HepG2 (cell line): Measurements from ENCODE around the gene AMIGO3. TPM values are rescaled to one million over a fixed set of nuclear protein-coding genes. Genes with fewer than 3 reads are reported as not detected.

Source experiments
- AGO2 ChIP-seq: fragments of 200-400 bp; formaldehyde crosslinking; optimal IDR thresholded peaks from 2 replicates; pipeline ENCODE3; 2017; ENCODE audit warnings: mild to moderate bottlenecking, low read depth, low read length, moderate library complexity
- DMAP1 ChIP-seq: IDR thresholded peaks from 2 replicates; pipeline ENCODE4 v1.6.1; 2016
- GATAD2A ChIP-seq: IDR thresholded peaks from 2 replicates; pipeline ENCODE4 v1.6.1; 2016
- GZF1 ChIP-seq: sonication (generic); formaldehyde crosslinking; IDR thresholded peaks from 2 replicates; pipeline ENCODE4 v1.5.1; 2020; ENCODE audit warnings: mild to moderate bottlenecking, missing genetic modification reagents
- KDM5B ChIP-seq: sonication (generic); formaldehyde crosslinking; IDR thresholded peaks from 2 replicates; pipeline ENCODE4 v1.4.0; 2020; ENCODE audit warnings: missing genetic modification reagents, mild to moderate bottlenecking, borderline replicate concordance
- MLLT10 ChIP-seq: sonication (generic); formaldehyde crosslinking; IDR thresholded peaks from 2 replicates; pipeline ENCODE4 v1.4.0; 2020; ENCODE audit warnings: missing genetic modification reagents
- MYC ChIP-seq: sonication (generic); formaldehyde crosslinking; IDR thresholded peaks from 2 replicates; pipeline ENCODE4 v1.9.0; 2021; ENCODE audit warnings: missing genetic modification reagents, borderline replicate concordance
- PCBP1 ChIP-seq: fragments of 200-400 bp; formaldehyde crosslinking; IDR thresholded peaks from 2 replicates; pipeline ENCODE4 v1.6.1; 2017; ENCODE audit warnings: mild to moderate bottlenecking, low read depth, low read length, borderline replicate concordance
- PHB2 ChIP-seq: fragments of 450-650 bp; IDR thresholded peaks from 2 replicates; pipeline ENCODE4 v1.6.1; 2018; ENCODE audit not compliant: partially characterized antibody
- RBAK ChIP-seq: sonication (generic); formaldehyde crosslinking; IDR thresholded peaks from 2 replicates; pipeline ENCODE4 v1.5.1; 2020; ENCODE audit warnings: mild to moderate bottlenecking, missing genetic modification reagents
- RFXAP ChIP-seq: sonication (generic); formaldehyde crosslinking; IDR thresholded peaks from 2 replicates; pipeline ENCODE4 v1.4.0; 2020; ENCODE audit warnings: missing genetic modification reagents, borderline replicate concordance
- SETDB1 ChIP-seq: sonication (generic); formaldehyde crosslinking; IDR thresholded peaks from 2 replicates; pipeline ENCODE4 v1.5.1; 2020; ENCODE audit warnings: missing genetic modification reagents, mild to moderate bottlenecking, borderline replicate concordance
- U2AF1 ChIP-seq: fragments of 200-400 bp; formaldehyde crosslinking; optimal IDR thresholded peaks from 2 replicates; pipeline ENCODE3; 2017; ENCODE audit warnings: mild to moderate bottlenecking, low read depth, low read length
- ZFAT ChIP-seq: sonication (generic); formaldehyde crosslinking; conservative IDR thresholded peaks from 2 replicates; pipeline ENCODE4 v1.8.1; 2023; ENCODE audit warnings: missing genetic modification reagents, inconsistent platforms
- ZKSCAN1 ChIP-seq: fragments of 150-350 bp; IDR thresholded peaks from 2 replicates; pipeline ENCODE4 v1.6.1; 2014; ENCODE audit warnings: low read length
- ZNF232 ChIP-seq: sonication (generic); formaldehyde crosslinking; IDR thresholded peaks from 2 replicates; pipeline ENCODE4 v1.4.0; 2020; ENCODE audit warnings: missing genetic modification reagents, borderline replicate concordance
- ZNF317 ChIP-seq: sonication (generic); formaldehyde crosslinking; IDR thresholded peaks from 2 replicates; pipeline ENCODE4 v1.5.0; 2020; ENCODE audit warnings: mild to moderate bottlenecking, missing genetic modification reagents
- ZNF335 ChIP-seq: sonication (generic); formaldehyde crosslinking; IDR thresholded peaks from 2 replicates; pipeline ENCODE4 v1.4.0; 2020; ENCODE audit warnings: missing genetic modification reagents
- ZNF562 ChIP-seq: sonication (generic); formaldehyde crosslinking; IDR thresholded peaks from 2 replicates; pipeline ENCODE4 v1.8.0; 2022; ENCODE audit warnings: missing genetic modification reagents, borderline replicate concordance
- ZNF746 ChIP-seq: sonication (generic); formaldehyde crosslinking; IDR thresholded peaks from 2 replicates; pipeline ENCODE4 v1.8.0; 2022; ENCODE audit warnings: mild to moderate bottlenecking, missing genetic modification reagents
- ZNF891 ChIP-seq: sonication (generic); formaldehyde crosslinking; IDR thresholded peaks from 2 replicates; pipeline ENCODE4 v1.5.0; 2020; ENCODE audit warnings: mild to moderate bottlenecking, missing genetic modification reagents
- polyA plus RNA-seq, 8 experiments: library from polyadenylated mRNA; depleted of rRNA in 3 of 8; stranded (reverse) in 7 of 8; unstranded in 1 of 8; fragments of >200 nt; fragmentation: Illumina TruSeq in 4 of 8; extraction: Trizol in 4 of 8; gene quantifications; 2 replicates each; pipeline versions ENCODE4 v1.2.1 to v1.2.3, GENCODE V29; 2011 to 2016; ENCODE audit warnings: low read depth in 4 of 8, missing spikeins in 1 of 8, mixed read lengths in 1 of 8; ENCODE audit not compliant: insufficient read depth in 1 of 8
- total RNA-seq, 5 experiments: library from RNA; depleted of rRNA; stranded (reverse); fragments of >200 nt; fragmentation: Illumina TruSeq; extraction: Trizol; gene quantifications; 2 replicates each; pipeline ENCODE4 v1.2.3, GENCODE V29; 2016; ENCODE audit warnings: low read depth in 1 of 5
- TF ChIP-seq, protein P1 (sequence below): sonication (generic); formaldehyde crosslinking; IDR thresholded peaks from 2 replicates; pipeline ENCODE4 v1.4.0; 2020; ENCODE audit warnings: missing genetic modification reagents, mild to moderate bottlenecking, borderline replicate concordance
- TF ChIP-seq, protein P2 (sequence below): sonication (generic); formaldehyde crosslinking; IDR thresholded peaks from 2 replicates; pipeline ENCODE4 v1.5.1; 2020; ENCODE audit warnings: missing genetic modification reagents, mild to moderate bottlenecking, borderline replicate concordance
- TF ChIP-seq, protein P3 (sequence below): IDR thresholded peaks from 2 replicates; pipeline ENCODE4 v1.6.1; 2016; ENCODE audit warnings: missing compliant biosample characterization, missing genetic modification reagents, borderline replicate concordance
- TF ChIP-seq, protein P4 (sequence below): sonication (generic); formaldehyde crosslinking; IDR thresholded peaks from 2 replicates; pipeline ENCODE4 v1.4.0; 2020; ENCODE audit warnings: missing genetic modification reagents
- TF ChIP-seq, protein P5 (sequence below): sonication (generic); formaldehyde crosslinking; IDR thresholded peaks from 2 replicates; pipeline ENCODE4 v1.5.0; 2020; ENCODE audit warnings: missing genetic modification reagents

AMIGO3 gene
- total and polyA plus RNA-seq, 2 of the 13 experiments (the other 11 are each of a cell fraction or from before 2014, with no cell fraction given) = 0.35 TPM; not detected in 1

DNA sequence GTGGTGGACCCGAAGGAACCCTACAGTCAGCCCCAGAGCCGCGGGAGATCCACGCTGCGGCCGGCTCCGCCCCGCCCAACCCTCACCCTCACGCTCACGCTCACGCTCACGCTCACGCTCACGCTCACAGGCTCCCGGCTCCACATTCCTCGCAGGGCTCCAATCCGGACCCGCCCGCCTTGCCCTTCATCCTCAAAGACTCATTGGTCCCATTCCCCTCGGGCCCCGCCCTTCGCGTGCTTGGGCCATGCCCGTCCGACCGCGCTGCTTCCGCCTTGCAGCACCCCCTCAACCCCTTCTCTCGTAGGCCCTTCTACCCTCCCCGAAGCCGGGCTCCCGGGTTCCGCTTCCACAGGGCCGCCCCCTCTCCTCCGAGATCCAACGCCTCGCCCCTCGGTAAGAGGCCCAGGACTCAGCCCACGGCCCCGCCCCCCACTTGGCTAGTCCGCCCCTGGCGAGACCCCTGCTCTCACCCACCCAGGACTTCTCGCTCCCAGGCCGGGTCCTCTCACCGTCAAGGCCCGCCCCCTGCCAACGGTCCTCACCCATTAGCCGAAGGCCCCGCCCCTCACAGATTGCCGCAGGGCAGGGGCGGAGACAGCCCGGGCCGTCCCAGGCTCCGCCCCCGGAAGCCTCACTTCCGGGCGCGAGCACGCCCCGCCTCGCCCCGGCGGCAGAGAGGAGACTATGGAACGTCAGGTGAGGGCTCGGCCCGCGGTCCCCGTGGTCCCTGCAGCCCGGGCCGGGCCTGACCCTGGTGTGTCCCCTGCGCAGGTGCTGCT lies 45.6 kb downstream of the AMIGO3 start, which contains the start of gene APEH (continued):
- TF ChIP-seq, protein P1, sequence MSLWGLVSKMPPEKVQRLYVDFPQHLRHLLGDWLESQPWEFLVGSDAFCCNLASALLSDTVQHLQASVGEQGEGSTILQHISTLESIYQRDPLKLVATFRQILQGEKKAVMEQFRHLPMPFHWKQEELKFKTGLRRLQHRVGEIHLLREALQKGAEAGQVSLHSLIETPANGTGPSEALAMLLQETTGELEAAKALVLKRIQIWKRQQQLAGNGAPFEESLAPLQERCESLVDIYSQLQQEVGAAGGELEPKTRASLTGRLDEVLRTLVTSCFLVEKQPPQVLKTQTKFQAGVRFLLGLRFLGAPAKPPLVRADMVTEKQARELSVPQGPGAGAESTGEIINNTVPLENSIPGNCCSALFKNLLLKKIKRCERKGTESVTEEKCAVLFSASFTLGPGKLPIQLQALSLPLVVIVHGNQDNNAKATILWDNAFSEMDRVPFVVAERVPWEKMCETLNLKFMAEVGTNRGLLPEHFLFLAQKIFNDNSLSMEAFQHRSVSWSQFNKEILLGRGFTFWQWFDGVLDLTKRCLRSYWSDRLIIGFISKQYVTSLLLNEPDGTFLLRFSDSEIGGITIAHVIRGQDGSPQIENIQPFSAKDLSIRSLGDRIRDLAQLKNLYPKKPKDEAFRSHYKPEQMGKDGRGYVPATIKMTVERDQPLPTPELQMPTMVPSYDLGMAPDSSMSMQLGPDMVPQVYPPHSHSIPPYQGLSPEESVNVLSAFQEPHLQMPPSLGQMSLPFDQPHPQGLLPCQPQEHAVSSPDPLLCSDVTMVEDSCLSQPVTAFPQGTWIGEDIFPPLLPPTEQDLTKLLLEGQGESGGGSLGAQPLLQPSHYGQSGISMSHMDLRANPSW (CRISPR knock-in tag) = peak; percentile 82; the same call in 1 of the 2 replicates
- TF ChIP-seq RFXAP (CRISPR knock-in tag) (no peak), U2AF1 (no peak), GZF1 (CRISPR knock-in tag) (peak; percentile 84), ZNF746 (CRISPR knock-in tag) (no peak), DMAP1 (peak; percentile 77), ZNF335 (0 out of 2 replicates have a peak, but pooled peaks have one; percentile 25), ZNF232 (CRISPR knock-in tag) (peak; percentile 61; the same call in 1 of the 2 replicates), AGO2 (peak; percentile 63), MYC (CRISPR knock-in tag) (peak; percentile 50; the same call in 1 of the 2 replicates), ZNF891 (CRISPR knock-in tag) (no peak), RBAK (CRISPR knock-in tag) (no peak), ZNF317 (CRISPR knock-in tag) (peak; percentile 36; the same call in 1 of the 2 replicates), SETDB1 (CRISPR knock-in tag) (no peak), ZNF562 (CRISPR knock-in tag) (no peak), PCBP1 (no peak), ZFAT (CRISPR knock-in tag) (no peak), ZKSCAN1 (no peak), GATAD2A (CRISPR knock-in tag) (peak; percentile 77), MLLT10 (CRISPR knock-in tag) (no peak), PHB2 (no peak), KDM5B (CRISPR knock-in tag) (peak; percentile 86; the same call in 1 of the 2 replicates)
- TF ChIP-seq, protein P2, sequence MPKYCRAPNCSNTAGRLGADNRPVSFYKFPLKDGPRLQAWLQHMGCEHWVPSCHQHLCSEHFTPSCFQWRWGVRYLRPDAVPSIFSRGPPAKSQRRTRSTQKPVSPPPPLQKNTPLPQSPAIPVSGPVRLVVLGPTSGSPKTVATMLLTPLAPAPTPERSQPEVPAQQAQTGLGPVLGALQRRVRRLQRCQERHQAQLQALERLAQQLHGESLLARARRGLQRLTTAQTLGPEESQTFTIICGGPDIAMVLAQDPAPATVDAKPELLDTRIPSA (CRISPR knock-in tag) = no peak
- TF ChIP-seq, protein P3, sequence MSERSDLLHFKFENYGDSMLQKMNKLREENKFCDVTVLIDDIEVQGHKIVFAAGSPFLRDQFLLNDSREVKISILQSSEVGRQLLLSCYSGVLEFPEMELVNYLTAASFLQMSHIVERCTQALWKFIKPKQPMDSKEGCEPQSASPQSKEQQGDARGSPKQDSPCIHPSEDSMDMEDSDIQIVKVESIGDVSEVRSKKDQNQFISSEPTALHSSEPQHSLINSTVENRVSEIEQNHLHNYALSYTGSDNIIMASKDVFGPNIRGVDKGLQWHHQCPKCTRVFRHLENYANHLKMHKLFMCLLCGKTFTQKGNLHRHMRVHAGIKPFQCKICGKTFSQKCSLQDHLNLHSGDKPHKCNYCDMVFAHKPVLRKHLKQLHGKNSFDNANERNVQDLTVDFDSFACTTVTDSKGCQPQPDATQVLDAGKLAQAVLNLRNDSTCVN (CRISPR knock-in tag) = peak; percentile 68; the same call in 1 of the 2 replicates
- TF ChIP-seq, protein P4, sequence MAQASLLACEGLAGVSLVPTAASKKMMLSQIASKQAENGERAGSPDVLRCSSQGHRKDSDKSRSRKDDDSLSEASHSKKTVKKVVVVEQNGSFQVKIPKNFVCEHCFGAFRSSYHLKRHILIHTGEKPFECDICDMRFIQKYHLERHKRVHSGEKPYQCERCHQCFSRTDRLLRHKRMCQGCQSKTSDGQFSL (CRISPR knock-in tag) = peak; percentile 95
- TF ChIP-seq, protein P5, sequence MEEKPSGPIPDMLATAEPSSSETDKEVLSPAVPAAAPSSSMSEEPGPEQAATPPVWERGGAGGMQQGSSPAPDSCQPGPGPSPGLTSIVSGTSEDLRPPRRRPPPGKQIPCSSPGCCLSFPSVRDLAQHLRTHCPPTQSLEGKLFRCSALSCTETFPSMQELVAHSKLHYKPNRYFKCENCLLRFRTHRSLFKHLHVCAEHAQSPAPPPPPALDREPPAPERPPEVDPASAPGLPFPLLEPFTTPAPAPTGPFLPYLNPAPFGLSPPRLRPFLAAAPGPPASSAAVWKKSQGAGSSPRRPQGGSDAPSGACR = no peak; the same call in 1 of the 2 replicates
